NCI-H2196 (cell line): ENCODE data around the gene OR6C70.

ENCODE experiments used
- DNase-seq: peaks from one replicate; lab custom pipeline; 2025; ENCODE audit not compliant: unreplicated experiment; lab: John Stamatoyannopoulos, UW

The OR6C70 gene

GRCh38 chr12:55420307-55420962 is 49.5 kb downstream of the OR6C70 start:
- DNase-seq: no peak
